ENCODE measurements around the gene POU6F2.

The POU6F2 gene

GRCh38 chr7:39252916-39253315 lies 275.2 kb downstream of the POU6F2 start:
- DNase-seq (ENCODE audit: low read depth), result peak; percentile 7

- no peak for DNase-seq (ENCODE audit: low read depth)
These were observed 281.8 kb downstream of the POU6F2 start for GRCh38 chr7:39259391-39260003.

- DNase-seq (ENCODE audit: low read depth), result no peak
These were observed 282.7 kb downstream of the POU6F2 start for GRCh38 chr7:39260279-39260844.

GRCh38 chr7:39261771-39262170 lies 284.1 kb downstream of the POU6F2 start:
- no peak for DNase-seq (ENCODE audit: low read depth)

GRCh38 chr7:39265641-39266591 lies 288.2 kb downstream of the POU6F2 start:
- DNase-seq (ENCODE audit: low read depth), result no peak

- DNase-seq (ENCODE audit: low read depth), result no peak
These were observed 291.3 kb downstream of the POU6F2 start for GRCh38 chr7:39269034-39269433.

- DNase-seq (ENCODE audit: low read depth), result no peak
These were observed 292.3 kb downstream of the POU6F2 start for GRCh38 chr7:39270018-39270417.

GRCh38 chr7:39271402-39271801 lies 293.7 kb downstream of the POU6F2 start:
- DNase-seq (ENCODE audit: low read depth), result no peak

GRCh38 chr7:39272111-39272510 lies 294.4 kb downstream of the POU6F2 start:
- no peak for DNase-seq (ENCODE audit: low read depth)

GRCh38 chr7:39272691-39273090 lies 295.0 kb downstream of the POU6F2 start:
- no peak for DNase-seq (ENCODE audit: low read depth)

GRCh38 chr7:39280337-39280736 lies 302.6 kb downstream of the POU6F2 start:
- no peak for DNase-seq (ENCODE audit: low read depth)

- DNase-seq (ENCODE audit: low read depth), result no peak
These were observed 307.5 kb downstream of the POU6F2 start for GRCh38 chr7:39285256-39285655.

- DNase-seq (ENCODE audit: low read depth), result no peak
These were observed 310.6 kb downstream of the POU6F2 start for GRCh38 chr7:39288303-39288702.

- DNase-seq (ENCODE audit: low read depth), result no peak
These were observed 314.1 kb downstream of the POU6F2 start for GRCh38 chr7:39291628-39292410.

- DNase-seq (ENCODE audit: low read depth), result no peak
These were observed 315.5 kb downstream of the POU6F2 start for GRCh38 chr7:39293056-39293823.

GRCh38 chr7:39294022-39294421 lies 316.3 kb downstream of the POU6F2 start:
- no peak for DNase-seq (ENCODE audit: low read depth)

GRCh38 chr7:39295796-39296195 lies 318.1 kb downstream of the POU6F2 start:
- no peak for DNase-seq (ENCODE audit: low read depth)

GRCh38 chr7:39299695-39300094 lies 322.0 kb downstream of the POU6F2 start:
- DNase-seq (ENCODE audit: low read depth), result no peak

- DNase-seq (ENCODE audit: low read depth), result no peak
These were observed 322.6 kb downstream of the POU6F2 start for GRCh38 chr7:39300276-39300675.

- DNase-seq (ENCODE audit: low read depth), result no peak
These were observed 323.8 kb downstream of the POU6F2 start for GRCh38 chr7:39301543-39301942.

GRCh38 chr7:39304178-39304577 lies 326.5 kb downstream of the POU6F2 start:
- no peak for DNase-seq (ENCODE audit: low read depth)

Data from GM04503 (cell line).